KOPT-K1 (cell line): Measurements from ENCODE around the gene SAA2.
"Not testable (repeated sequence)": the region's sequence is repeated elsewhere in the genome, so short reads cannot be mapped to it uniquely, and the experiment has no call there.

Source experiments
- H3K27ac ChIP-seq: fragments of 200-600 bp; sonication (generic); 2 replicates; pipeline ENCODE4 v1.5.1; 2016; ENCODE audit warnings: antibody characterized with exemption, mild to moderate bottlenecking, low read depth, low read length; ENCODE audit not compliant: poor library complexity, severe bottlenecking
- H3K36me3 ChIP-seq: fragments of 200-600 bp; sonication (generic); 2 replicates; pipeline ENCODE4 v1.5.1; 2017; ENCODE audit warnings: antibody characterized with exemption, mild to moderate bottlenecking, low read length, moderate library complexity; ENCODE audit not compliant: insufficient read depth
- H3K9me3 ChIP-seq: fragments of 200-600 bp; sonication (generic); 2 replicates; pipeline ENCODE4 v1.5.1; 2017; ENCODE audit warnings: antibody characterized with exemption, low read length, mild to moderate bottlenecking; ENCODE audit not compliant: insufficient read depth, poor library complexity, severe bottlenecking

Gene SAA2

DNA sequence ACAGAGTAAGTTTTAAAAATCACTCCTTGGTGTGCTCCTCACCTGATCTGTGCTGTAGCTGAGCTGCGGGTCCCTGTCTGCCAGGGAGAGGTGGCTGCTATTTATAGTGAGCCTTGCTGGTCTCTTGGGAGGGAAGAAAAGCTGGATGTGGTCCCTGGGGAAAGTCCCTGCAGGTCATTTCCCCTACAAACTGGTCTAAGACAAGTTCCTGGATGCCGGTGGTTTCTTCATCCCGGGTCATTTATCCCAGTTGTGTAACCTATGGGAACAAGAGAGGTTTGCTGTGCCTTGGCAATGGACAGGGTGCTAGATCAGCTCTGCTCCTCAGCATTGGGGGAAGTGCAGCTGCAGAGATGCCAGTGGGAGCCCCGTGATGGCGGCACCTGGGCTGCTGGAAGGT is at the start of gene SAA2:
SAA2 (minus strand) TSS at position 108 of the 400 bp plus-strand sequence. CDS start 657 bp downstream, outside the sequence.
- Histone ChIP-seq H3K36me3 (no peaks in the 10 kb centered on the region), H3K27ac (no peak within 1 kb of the TSS), H3K9me3 (no peaks in the 10 kb centered on the region)

DNA sequence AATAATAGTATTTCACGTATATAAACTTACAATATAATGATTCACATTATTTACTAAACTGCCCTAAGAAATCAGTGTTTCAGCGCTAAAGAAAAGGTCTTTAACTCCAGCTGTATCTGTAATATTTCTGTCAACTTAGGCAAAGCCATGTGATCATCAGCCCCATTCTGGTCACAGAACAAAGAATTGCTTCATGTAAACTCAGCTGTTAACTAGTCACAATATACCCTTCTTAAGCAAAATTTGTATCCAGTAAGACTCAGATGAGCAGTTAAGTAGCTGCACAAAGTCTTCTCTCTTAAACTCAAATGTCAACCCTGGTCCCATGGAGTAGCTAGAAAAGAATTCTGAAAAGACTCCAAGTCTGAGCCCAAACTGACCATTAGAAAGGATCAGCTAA is 46.8 kb upstream of the SAA2 start:
- Histone ChIP-seq H3K36me3 (peaks cover 91% of the 10 kb centered on the region), H3K9me3 (no peaks in the 10 kb centered on the region), H3K27ac (no peak overlapping the region)

DNA sequence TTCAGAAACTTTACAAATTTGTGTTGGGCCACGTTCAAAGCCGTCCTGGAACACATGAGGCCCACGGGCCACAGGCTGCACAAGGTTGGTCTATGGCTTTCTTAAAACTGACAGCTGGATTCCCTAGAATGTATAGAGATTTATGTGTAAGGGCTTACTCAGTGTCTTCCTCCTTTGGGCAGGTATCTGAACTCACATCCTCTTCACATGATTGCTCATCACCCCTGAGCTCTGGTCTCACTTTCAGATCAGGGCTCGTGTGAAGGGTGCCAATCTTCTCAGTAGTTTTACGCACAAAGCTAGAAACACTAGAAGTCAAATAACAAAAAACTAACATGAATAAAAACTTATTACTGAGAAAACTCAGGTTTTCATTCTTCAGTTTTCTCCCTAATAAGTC is 46.4 kb upstream of the SAA2 start:
- H3K36me3 ChIP-seq: peaks cover 91% of the 10 kb centered on the region
- H3K27ac ChIP-seq: no peak overlapping the region
- H3K9me3 ChIP-seq: no peaks in the 10 kb centered on the region

DNA sequence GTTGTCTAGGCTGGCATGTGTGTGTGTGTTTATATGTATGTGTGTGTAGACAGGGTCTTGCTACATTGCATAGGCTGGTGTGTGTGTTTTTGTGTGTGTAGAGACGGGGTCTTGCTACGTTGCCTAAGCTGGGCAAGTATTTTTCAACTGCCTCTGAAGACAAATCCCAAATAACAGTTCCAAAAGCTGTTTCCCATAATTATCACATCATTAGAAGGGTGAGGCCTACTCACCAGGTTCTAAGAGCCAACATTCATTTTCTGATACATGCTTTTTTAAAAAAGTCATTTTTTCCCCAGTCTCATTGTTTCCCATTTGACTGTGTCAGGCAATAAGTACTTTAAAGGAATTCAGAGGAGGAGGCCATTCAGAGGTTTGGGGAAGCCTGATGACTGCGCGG is 40.4 kb upstream of the SAA2 start:
- Histone ChIP-seq H3K9me3 (no peaks in the 10 kb centered on the region), H3K36me3 (peaks cover 92% of the 10 kb centered on the region), H3K27ac (no peak overlapping the region)

DNA sequence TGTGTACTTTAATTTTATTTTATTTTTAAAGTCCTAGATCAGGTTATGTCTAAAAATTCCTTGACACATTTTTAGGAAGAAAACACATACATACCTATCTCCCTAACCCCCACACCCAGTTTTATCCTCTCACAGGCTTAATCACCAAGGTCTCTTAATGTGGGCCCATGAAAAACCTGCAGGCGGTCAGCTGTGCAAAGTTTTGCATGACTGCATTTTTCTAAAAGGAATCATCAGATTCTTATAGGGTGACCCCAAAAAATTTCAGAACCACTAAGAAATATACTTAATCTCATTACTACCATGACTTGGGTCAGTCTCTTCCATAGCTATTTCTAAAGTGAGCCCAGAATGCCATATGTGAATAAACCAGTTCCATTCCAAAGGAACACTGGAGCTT is 37.4 kb upstream of the SAA2 start:
- H3K9me3 ChIP-seq: no peaks in the 10 kb centered on the region
- H3K36me3 ChIP-seq: peaks cover 92% of the 10 kb centered on the region

DNA sequence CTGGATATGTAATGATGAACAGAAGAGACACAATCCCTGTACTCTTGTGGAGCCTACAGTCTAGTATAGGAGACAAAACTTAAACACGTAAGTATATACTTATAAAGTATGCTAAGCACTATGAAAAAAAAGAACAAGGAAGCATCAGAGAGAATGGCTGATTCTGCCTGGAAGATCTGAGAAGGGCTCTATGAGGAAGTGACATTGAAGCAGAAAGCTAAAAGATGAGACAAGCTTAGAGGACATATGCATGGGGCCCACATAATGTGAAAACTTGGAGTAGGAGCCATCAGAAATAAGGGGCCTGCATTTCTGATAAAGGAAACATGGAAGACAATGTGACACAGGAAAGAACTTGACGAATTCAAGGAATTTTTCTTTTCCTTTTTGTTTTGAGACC is 34.2 kb upstream of the SAA2 start:
- no peak overlapping the region for H3K27ac ChIP-seq
- peaks cover 82% of the 10 kb centered on the region for H3K36me3 ChIP-seq
- H3K9me3 ChIP-seq: no peaks in the 10 kb centered on the region

More for the DNA sequence above, 37.4 kb upstream of the SAA2 start:
- H3K27ac ChIP-seq: no peak overlapping the region

DNA sequence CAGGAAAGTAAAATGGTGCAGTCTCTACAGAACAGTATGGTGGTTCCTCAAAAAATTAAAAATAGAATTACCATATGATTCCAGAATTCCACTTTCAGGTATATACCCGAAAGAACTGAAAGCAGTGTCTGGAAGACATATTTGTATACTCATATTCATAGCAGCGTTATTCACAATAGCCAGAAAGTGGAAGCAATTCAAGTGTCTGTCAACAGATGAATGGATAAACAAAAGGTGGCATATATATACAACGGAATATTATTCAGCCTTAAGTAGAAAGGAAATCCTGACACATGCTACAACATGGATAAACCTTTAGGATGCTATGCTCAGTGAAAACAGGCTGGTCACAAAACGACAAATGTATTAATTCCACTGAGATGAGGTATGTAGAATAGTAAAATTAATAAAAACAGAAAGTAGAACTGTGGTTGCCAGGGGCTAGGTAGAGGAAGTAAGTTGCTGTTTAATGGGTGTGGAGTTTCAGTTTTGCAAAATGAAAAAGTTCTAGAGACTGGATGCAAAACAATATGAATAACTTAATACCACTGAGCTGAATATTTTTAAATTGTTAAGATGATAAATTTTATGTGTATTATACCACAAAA is 32.1 kb upstream of the SAA2 start:
- Histone ChIP-seq H3K27ac (no peak overlapping the region), H3K36me3 (peaks cover 61% of the 10 kb centered on the region), H3K9me3 (no peaks in the 10 kb centered on the region)

DNA sequence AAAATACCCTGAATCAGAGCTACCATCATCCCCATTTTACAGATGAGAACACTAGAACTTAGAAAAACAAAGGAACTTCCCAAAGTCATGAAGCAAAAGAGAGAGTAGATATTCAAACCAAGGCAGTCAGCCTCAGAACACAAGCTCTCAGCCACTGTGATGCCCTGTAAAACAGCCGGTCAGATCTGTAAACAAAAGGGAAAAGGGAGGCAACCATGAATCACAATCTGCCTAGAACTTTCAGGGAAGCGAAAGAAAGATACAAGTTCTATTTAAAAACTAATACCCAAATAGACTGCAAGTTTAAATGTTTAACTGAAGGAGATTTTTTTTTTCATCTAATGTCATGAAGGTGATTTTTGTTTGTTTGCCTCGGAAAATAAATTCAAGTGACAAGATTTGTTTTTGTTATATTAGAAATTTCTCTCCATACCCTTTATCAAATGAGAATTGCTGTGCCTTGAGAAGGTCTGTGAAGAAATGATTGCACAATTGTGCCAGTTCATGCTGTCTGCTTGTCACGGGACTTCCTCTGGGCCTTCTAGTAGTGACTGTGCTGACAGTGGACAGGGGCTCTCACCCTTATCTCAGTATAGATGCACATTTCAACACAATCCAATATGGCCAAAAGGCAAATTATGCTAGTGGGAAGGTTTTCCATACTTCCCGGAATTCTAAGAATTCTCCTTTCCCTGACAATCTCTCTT is 29.2 kb upstream of the SAA2 start:
- H3K36me3 ChIP-seq: peaks cover 33% of the 10 kb centered on the region
- H3K27ac ChIP-seq: no peak overlapping the region
- H3K9me3 ChIP-seq: no peaks in the 10 kb centered on the region

DNA sequence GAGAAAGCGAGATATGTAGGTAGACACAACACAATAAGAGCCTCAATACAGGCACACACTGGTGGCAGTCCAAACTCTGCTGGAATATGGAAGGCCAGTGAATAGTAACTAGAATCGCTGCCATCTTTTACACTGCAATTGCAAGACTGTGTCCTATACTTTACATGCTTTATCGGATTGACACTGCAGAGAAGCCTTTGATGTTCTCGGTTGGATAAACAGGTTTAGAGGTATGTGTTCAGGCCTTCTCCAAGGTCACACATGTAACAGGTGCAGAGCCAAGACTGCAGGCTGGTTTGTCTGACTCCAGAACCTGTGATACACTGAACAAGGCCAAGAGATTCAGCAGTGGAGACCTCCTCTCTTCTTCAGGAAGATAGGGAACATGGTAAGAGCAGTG is 22.7 kb upstream of the SAA2 start:
- Histone ChIP-seq H3K9me3 (no peaks in the 10 kb centered on the region), H3K27ac (no peak overlapping the region), H3K36me3 (no peaks in the 10 kb centered on the region)

DNA sequence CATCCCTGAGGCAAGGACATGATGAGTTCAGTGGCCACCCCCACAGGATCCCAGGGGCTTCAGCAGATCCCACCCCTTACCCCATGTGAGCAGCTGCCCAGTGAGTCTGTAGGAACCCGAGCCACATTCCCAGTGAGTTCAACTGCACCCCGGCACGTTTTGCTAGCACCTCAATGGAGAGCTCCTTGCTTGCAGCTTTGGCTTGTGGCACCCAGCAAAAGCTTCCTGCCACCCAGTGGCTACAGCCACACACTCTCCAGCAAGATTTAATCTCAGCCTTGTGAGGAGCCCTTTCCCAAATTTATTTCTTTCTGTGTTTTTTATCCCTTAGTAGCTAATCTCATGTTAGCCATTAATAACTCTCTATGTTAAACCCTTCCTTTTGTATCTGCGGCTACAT is 21.6 kb upstream of the SAA2 start:
- Histone ChIP-seq H3K36me3 (no peaks in the 10 kb centered on the region), H3K27ac (no peak overlapping the region), H3K9me3 (no peaks in the 10 kb centered on the region)

DNA sequence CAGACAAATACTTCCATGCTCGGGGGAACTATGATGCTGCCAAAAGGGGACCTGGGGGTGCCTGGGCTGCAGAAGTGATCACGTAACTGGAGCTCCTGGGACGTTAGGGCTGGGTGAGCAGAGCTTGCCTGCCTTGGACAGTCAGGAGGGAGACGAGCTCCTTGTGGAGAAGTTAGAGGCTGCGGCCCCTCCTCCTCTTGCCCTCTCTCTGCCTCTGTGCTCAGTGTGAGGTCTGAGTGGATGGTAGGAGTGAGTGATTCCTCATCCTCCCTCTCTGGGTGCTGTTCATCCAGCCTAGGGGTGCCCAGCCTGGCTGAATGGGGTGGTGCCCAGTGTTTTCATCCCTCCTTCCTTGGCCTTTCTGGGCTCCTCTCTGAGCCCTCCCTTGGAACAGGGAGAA is 20.8 kb upstream of the SAA2 start:
- not testable (repeated sequence) for H3K27ac ChIP-seq, H3K36me3 ChIP-seq, H3K9me3 ChIP-seq

DNA sequence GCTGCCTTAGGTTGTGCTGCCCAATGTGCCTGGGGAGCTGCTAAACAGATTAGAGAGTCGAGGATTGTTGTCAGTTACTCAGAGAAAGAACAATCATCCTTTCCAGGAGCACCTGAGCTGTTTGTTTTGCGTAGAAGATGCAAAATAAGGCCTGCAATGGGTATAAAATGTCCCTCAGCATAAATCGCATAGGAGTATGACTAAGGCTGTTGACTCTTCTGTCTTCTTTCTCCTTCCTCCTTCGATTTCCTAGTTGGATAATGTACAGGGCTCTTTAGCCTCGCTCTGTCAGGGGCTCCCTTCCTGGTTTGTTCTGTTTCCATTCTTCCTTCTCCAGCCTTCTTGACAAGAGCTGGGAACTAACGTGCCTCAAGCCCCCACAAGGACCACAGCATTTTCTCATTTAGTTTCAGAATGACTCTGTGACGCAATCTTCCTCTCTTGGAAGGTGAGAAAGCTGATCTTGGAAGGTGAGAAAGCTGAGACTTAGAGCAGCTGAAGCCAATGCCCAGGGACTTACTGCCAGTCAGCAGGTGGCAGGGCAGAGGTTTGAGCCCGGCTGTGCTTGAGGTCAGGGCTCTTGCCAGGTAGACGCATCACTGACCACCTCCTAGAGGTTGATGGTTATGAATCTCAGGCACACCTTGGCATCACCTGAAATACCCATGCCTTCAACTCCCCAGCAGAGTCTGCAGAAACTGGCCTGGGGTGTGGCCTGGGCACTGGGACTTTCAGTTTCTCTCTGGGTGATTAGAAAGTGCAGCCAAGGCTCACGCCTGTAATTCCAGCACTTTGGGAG is 19.1 kb upstream of the SAA2 start:
- not testable (repeated sequence) for H3K36me3 ChIP-seq, H3K9me3 ChIP-seq, H3K27ac ChIP-seq

DNA sequence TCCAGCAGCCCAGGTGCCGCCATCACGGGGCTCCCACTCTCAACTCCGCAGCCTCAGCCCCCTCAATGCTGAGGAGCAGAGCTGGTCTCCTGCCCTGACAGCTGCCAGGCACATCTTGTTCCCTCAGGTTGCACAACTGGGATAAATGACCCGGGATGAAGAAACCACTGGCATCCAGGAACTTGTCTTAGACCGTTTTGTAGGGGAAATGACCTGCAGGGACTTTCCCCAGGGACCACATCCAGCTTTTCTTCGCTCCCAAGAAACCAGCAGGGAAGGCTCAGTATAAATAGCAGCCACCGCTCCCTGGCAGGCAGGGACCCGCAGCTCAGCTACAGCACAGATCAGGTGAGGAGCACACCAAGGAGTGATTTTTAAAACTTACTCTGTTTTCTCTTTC is 17.5 kb upstream of the SAA2 start, which contains the start of gene SAA1:
SAA1 (plus strand) TSS at position 316 of the 400 bp plus-strand sequence. CDS start 624 bp downstream, outside the sequence.
- H3K27ac ChIP-seq: no peak within 1 kb of the TSS
- H3K9me3 ChIP-seq: no peaks in the 10 kb centered on the region
- no peaks in the 10 kb centered on the region for H3K36me3 ChIP-seq

DNA sequence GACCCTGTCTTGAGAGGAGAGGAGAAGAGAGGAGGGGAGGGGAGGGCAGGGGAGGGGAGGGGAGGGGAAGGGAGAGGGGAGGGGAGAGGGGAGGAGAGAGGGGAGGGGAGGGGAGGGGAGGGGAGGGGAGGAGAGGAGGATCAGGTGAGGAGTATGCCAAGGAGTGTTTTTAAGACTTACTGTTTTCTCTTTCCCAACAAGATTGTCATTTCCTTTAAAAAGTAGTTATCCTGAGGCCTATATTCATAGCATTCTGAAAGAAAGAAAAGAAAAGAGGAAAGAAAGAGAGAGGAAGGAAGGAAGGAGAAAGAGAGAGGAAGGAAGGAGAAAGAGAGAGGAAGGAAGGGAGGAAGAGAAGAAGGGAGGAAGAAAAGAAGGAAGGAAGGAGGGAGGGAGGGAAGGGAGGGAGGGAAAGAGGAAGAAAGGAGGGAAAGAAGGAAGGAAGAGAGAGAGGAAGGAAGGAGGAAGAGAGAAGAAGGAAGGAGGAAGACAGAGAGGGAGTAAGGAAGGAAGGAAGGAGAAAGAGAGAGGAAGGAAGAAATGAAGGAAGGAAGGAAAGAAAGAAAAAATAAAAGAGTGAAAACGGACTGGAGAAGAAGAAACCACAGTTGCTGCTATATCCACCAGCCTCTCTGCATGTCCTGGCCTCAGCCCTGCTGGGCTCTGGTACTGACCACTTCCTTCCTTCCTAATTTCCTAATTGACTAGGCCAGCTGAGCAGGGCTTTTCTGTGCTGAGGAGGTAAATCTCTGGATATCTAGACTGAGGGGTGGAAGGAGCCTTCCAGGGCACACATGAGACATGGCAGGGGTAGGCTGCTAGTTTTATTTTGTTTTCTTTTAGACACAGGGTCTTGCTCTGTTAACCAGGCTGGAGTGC is 16.4 kb upstream of the SAA2 start:
- Histone ChIP-seq H3K36me3 (no peaks in the 10 kb centered on the region), H3K9me3 (no peaks in the 10 kb centered on the region), H3K27ac (no peak overlapping the region)

DNA sequence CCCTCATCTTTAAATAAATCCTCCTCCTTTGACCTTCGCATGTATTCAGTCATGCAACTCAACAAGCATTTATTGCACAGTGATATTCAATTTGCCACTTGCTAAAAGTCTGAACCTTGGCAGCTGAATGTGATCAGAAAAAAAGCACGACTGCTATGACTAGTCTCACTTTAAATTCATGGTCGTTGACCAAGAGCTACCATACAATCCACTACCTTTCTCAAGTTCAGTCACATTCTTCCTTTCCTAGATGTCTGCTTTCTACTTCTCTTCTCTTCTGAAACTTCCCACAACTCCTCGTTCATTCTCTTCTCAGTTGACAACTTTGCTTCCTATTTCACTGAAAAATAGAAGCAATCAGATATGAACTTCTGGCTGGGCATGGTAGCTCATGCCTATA is 15.6 kb upstream of the SAA2 start:
- Histone ChIP-seq H3K9me3 (no peaks in the 10 kb centered on the region), H3K36me3 (no peaks in the 10 kb centered on the region), H3K27ac (no peak overlapping the region)
